A549 (cell line): ENCODE measurements around the gene UMOD. TPM values are rescaled to one million over a fixed set of nuclear protein-coding genes. Genes with fewer than 3 reads are reported as not detected.

ENCODE experiments used
- ATAC-seq, 2 experiments: fragments of 200-7000 bp in 1 of 2; fragments of >200 bp in 1 of 2; cut with Nextera tagmentation in 1 of 2; cut with Tn5 transposase in 1 of 2; 3 replicates each; pipeline versions ENCODE4 v1.8.0 to v1.9.1; 2018 to 2020; ENCODE audit warnings: mild to moderate bottlenecking in 1 of 2, moderate library complexity in 1 of 2
- CTCF ChIA-PET: fragments of 300-600 bp; sonication (Branson Sonifier 250); formaldehyde crosslinking; extraction: SDS; loops from one replicate; lab custom pipeline; 2021; ENCODE audit warnings: antibody characterized with exemption, inconsistent platforms; lab: Yijun Ruan, JAX
- POLR2A ChIA-PET: fragments of 350-600 bp; formaldehyde crosslinking; extraction: SDS; loops from one replicate; lab custom pipeline; 2021; ENCODE audit warnings: antibody characterized with exemption, inconsistent platforms; lab: Yijun Ruan, JAX
- DNase-seq, 2 experiments: peaks; one replicate each; pipeline versions ENCODE4 v3.0.0 to v3.0.0-alpha.2; 2011 to 2016; ENCODE audit warnings: low read depth in 1 of 2, low spot score in 1 of 2
- FAIRE-seq: peaks from 2 replicates; lab custom pipeline; 2011; peaks lifted over from hg19 to GRCh38; lab: Jason Lieb, UNC
- H3K27ac ChIP-seq, 2 experiments: fragments of >200 bp; sonication (Bioruptor Twin); formaldehyde crosslinking; 3 replicates each; pipeline ENCODE4 v1.5.1; 2016 to 2017
- H3K4me1 ChIP-seq: fragments of >200 bp; sonication (Bioruptor Twin); formaldehyde crosslinking; 3 replicates; pipeline ENCODE4 v1.6.1; 2016
- H3K4me2 ChIP-seq: fragments of >200 bp; sonication (Bioruptor Twin); formaldehyde crosslinking; 3 replicates; pipeline ENCODE4 v1.6.1; 2016
- H3K4me3 ChIP-seq: fragments of >200 bp; sonication (Bioruptor Twin); formaldehyde crosslinking; 3 replicates; pipeline ENCODE4 v1.5.1; 2016
- H3K9me3 ChIP-seq: fragments of >200 bp; sonication (Bioruptor Twin); formaldehyde crosslinking; 3 replicates; pipeline ENCODE4 v1.6.1; 2016
- ATOH8 ChIP-seq: fragments of 250-450 bp; sonication (Bioruptor Pico); IDR thresholded peaks from 2 replicates; pipeline ENCODE4 v1.5.0; 2020; ENCODE audit warnings: low read depth, mild to moderate bottlenecking, moderate library complexity
- BCL3 ChIP-seq: fragments of >200 bp; sonication (Bioruptor Twin); formaldehyde crosslinking; IDR thresholded peaks from 3 replicates; pipeline ENCODE4 v1.6.1; 2016
- BHLHE40 ChIP-seq: IDR thresholded peaks from 2 replicates; pipeline ENCODE4 v1.6.1; 2012; ENCODE audit warnings: low read depth, low read length, inconsistent platforms
- CBX2 ChIP-seq: fragments of 200-600 bp; sonication (generic); IDR thresholded peaks from 2 replicates; pipeline ENCODE4 v1.6.1; 2016; ENCODE audit warnings: low read depth, mild to moderate bottlenecking, borderline replicate concordance
- CHD2 ChIP-seq: fragments of 150-350 bp; IDR thresholded peaks from 2 replicates; pipeline ENCODE4 v1.6.1; 2014; ENCODE audit warnings: low read length; ENCODE audit not compliant: partially characterized antibody
- CHD4 ChIP-seq: fragments of 200-600 bp; sonication (generic); IDR thresholded peaks from 2 replicates; pipeline ENCODE4 v1.6.1; 2016; ENCODE audit warnings: antibody characterized with exemption, mild to moderate bottlenecking, borderline replicate concordance
- E2F6 ChIP-seq: IDR thresholded peaks from 2 replicates; pipeline ENCODE4 v1.6.1; 2012; ENCODE audit warnings: low read depth, borderline replicate concordance
- ESRRA ChIP-seq: fragments of 150-350 bp; IDR thresholded peaks from 2 replicates; pipeline ENCODE4 v1.6.1; 2014; ENCODE audit warnings: mild to moderate bottlenecking, low read length, borderline replicate concordance
- FOXS1 ChIP-seq: fragments of 250-450 bp; sonication (Bioruptor Pico); IDR thresholded peaks from 2 replicates; pipeline ENCODE4 v1.5.0; 2020; ENCODE audit warnings: mild to moderate bottlenecking, moderate library complexity
- HDAC2 ChIP-seq: fragments of 200-600 bp; sonication (generic); IDR thresholded peaks from 2 replicates; pipeline ENCODE4 v1.6.1; 2016
- HES2 ChIP-seq: fragments of >200 bp; sonication (Bioruptor Twin); formaldehyde crosslinking; IDR thresholded peaks from 2 replicates; pipeline ENCODE4 v1.6.1; 2016
- HMGXB4 ChIP-seq: fragments of 250-450 bp; sonication (Bioruptor Pico); IDR thresholded peaks from 2 replicates; pipeline ENCODE4 v1.5.0; 2021; ENCODE audit warnings: mild to moderate bottlenecking, moderate library complexity, borderline replicate concordance
- HOXB5 ChIP-seq: fragments of 250-450 bp; sonication (Bioruptor Pico); IDR thresholded peaks from 2 replicates; pipeline ENCODE4 v1.5.0; 2020; ENCODE audit warnings: mild to moderate bottlenecking, moderate library complexity
- JUNB ChIP-seq: fragments of >200 bp; sonication (Bioruptor Twin); formaldehyde crosslinking; IDR thresholded peaks from 2 replicates; pipeline ENCODE4 v1.6.1; 2016
- KDM1A ChIP-seq: fragments of 200-600 bp; sonication (generic); IDR thresholded peaks from 2 replicates; pipeline ENCODE4 v1.6.1; 2016; ENCODE audit warnings: low read depth, mild to moderate bottlenecking
- KDM5A ChIP-seq: fragments of 200-600 bp; sonication (generic); IDR thresholded peaks from 2 replicates; pipeline ENCODE4 v1.6.1; 2016; ENCODE audit warnings: antibody characterized with exemption, mild to moderate bottlenecking
- NPAS2 ChIP-seq: fragments of 250-450 bp; sonication (Bioruptor Pico); IDR thresholded peaks from 2 replicates; pipeline ENCODE4 v1.8.0; 2022; ENCODE audit warnings: mild to moderate bottlenecking, moderate library complexity, borderline replicate concordance
- NR3C1 ChIP-seq: fragments of >200 bp; sonication (Bioruptor Twin); formaldehyde crosslinking; IDR thresholded peaks from 3 replicates; pipeline ENCODE4 v1.6.1; 2017
- PBX3 ChIP-seq: IDR thresholded peaks from 2 replicates; pipeline ENCODE4 v1.6.1; 2012
- POLR2AphosphoS2 ChIP-seq: conservative IDR thresholded peaks from 2 replicates; pipeline ENCODE4 v1.6.1; 2012; ENCODE audit warnings: low read length, improper control_type of control experiment, inconsistent platforms
- RAD21 ChIP-seq, 2 experiments: fragments of >200 bp in 1 of 2; sonication (Bioruptor Twin) in 1 of 2; formaldehyde crosslinking in 1 of 2; IDR thresholded peaks in 1 of 2; conservative IDR thresholded peaks in 1 of 2; 2 replicates in 1 of 2; 3 replicates in 1 of 2; pipeline ENCODE4 v1.6.1; 2012 to 2018; ENCODE audit warnings: inconsistent platforms in 1 of 2
- RNF2 ChIP-seq: fragments of 200-600 bp; sonication (generic); IDR thresholded peaks from 2 replicates; pipeline ENCODE4 v1.6.1; 2016; ENCODE audit warnings: low read depth, mild to moderate bottlenecking, antibody characterized with exemption, moderate library complexity, borderline replicate concordance
- TFCP2L1 ChIP-seq: fragments of 250-450 bp; sonication (Bioruptor Pico); IDR thresholded peaks from 2 replicates; pipeline ENCODE4 v1.5.0; 2021; ENCODE audit warnings: mild to moderate bottlenecking
- USF2 ChIP-seq: fragments of 450-650 bp; IDR thresholded peaks from 2 replicates; pipeline ENCODE4 v1.6.1; 2014; ENCODE audit warnings: antibody characterized with exemption
- ZC3H11A ChIP-seq: fragments of 450-650 bp; IDR thresholded peaks from 2 replicates; pipeline ENCODE4 v1.6.1; 2014; ENCODE audit warnings: antibody characterized with exemption, mild to moderate bottlenecking
- WGBS: methylation state at CpG from one replicate; pipeline ENCODE4 v1.1.6; 2017; ENCODE audit errors: missing lambda C conversion rate; 5-methylcytosine and 5-hydroxymethylcytosine counted together
- polyA plus RNA-seq, 4 experiments: library from polyadenylated mRNA; depleted of rRNA in 3 of 4; stranded (reverse); fragments of >200 nt; fragmentation: RNase III in 1 of 4; extraction: RNeasy Plus Mini Kit Qiagen cat#74134 plus additional on column Dnase treatment in 1 of 4; gene quantifications; 2 replicates in 3 of 4; 3 replicates in 1 of 4; pipeline ENCODE4 v1.2.3, GENCODE V29; 2011 to 2017

The UMOD gene
- polyA plus RNA-seq, 2 of the 4 experiments (the other 2 are of a cell fraction) = not detected

GRCh38 chr16:20397468-20398074 is 45.1 kb upstream of the UMOD start:
- FAIRE-seq = no peak
- ATAC-seq = no peak
- TF ChIP-seq HMGXB4 = no peak
- TF ChIP-seq ATOH8 (CRISPR knock-in tag) = no peak
- TF ChIP-seq NPAS2 (CRISPR knock-in tag) = no peak
- no peak for TF ChIP-seq BHLHE40
- no peak for TF ChIP-seq PBX3
- no peak for TF ChIP-seq KDM5A
- no peak for TF ChIP-seq CHD4
- no peak for TF ChIP-seq RAD21 (conservative IDR thresholded peaks at IDR 0.05 in 1 of 2, IDR thresholded peaks at IDR 0.05 in 1 of 2)
- TF ChIP-seq HDAC2 = no peak
- no peak for TF ChIP-seq POLR2AphosphoS2
- TF ChIP-seq ESRRA = no peak
- TF ChIP-seq TFCP2L1 (CRISPR knock-in tag) = no peak
- TF ChIP-seq FOXS1 = no peak
- no peak for TF ChIP-seq CBX2
- TF ChIP-seq KDM1A = no peak
- no peak for TF ChIP-seq CHD2
- TF ChIP-seq ZC3H11A = no peak
- TF ChIP-seq JUNB = no peak
- TF ChIP-seq USF2 = no peak
- TF ChIP-seq BCL3 = no peak
- H3K4me1 ChIP-seq = no peaks in the 10 kb centered on the region
- H3K4me2 ChIP-seq = no peak overlapping the region
- no peak for DNase-seq
- no peak overlapping the region for H3K27ac ChIP-seq
- WGBS = 66% methylated on average over 7 of the region's 7 CpGs
- no peaks in the 10 kb centered on the region for H3K9me3 ChIP-seq
- ChIA-PET CTCF (interaction anchor here (2.9 kb wide), 1 partner anchor 13 kb away, joined by 17 read pairs; no protein-coding TSS in a partner anchor), POLR2A (no interaction called here)
- no peak overlapping the region for H3K4me3 ChIP-seq

GRCh38 chr16:20396846-20397467 is 44.4 kb upstream of the UMOD start:
- no peak for ATAC-seq
- TF ChIP-seq HOXB5 (CRISPR knock-in tag) (no peak), NR3C1 (no peak), PBX3 (no peak), HES2 (no peak), E2F6 (no peak), RNF2 (no peak)
- H3K27ac ChIP-seq = no peak overlapping the region
- no peaks in the 10 kb centered on the region for H3K4me1 ChIP-seq
- DNase-seq = no peak
- CTCF ChIA-PET = interaction anchor here (2.9 kb wide), 1 partner anchor 13 kb away, joined by 17 read pairs; no protein-coding TSS in a partner anchor
- WGBS = 78% methylated on average over 7 of the region's 7 CpGs
- no peak for FAIRE-seq
- H3K4me3 ChIP-seq = no peak overlapping the region
- POLR2A ChIA-PET = no interaction called here
- no peak overlapping the region for H3K4me2 ChIP-seq
- no peaks in the 10 kb centered on the region for H3K9me3 ChIP-seq
